ENCODE measurements around the gene MUCL3.

DNA sequence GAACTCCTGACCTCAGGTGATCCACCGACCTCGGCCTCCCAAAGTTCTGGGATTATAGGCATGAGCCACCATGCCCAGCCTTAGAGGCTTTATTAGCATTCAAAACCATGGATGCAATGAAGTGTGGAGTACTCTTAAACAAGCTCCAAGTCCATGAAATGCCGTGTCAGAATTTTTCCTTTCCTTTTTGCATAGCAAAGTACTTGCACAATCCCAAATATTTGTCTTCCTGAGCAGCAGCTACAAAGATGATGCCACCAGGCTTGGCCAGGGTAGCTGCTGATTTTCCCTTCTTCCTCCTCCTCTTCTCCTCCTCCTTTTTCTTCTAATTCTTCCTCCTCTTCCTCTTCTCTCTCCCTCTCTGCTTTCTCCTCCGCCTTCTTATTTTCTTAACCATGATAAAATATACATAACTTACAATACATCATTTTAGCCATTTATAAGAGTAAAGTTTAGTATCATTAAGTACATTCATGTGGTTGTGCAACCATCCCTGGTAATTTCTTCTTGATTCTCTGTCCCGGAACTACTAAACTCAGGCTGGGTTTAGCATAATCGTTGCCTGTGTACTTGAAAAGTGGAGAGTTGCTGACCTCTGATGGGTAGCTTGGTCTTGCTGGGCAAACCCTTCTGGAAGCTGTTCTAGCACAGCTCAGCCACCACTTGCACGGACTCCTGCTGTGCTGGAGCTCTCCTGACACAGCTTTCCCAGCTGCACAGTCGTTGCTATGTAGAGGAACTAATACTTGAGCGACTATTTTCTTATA, 20.3 kb downstream of the MUCL3 start:
- TF ChIP-seq POLR2A (IDR thresholded peaks at IDR 0.05), result no peak
- TF ChIP-seq, protein P1, sequence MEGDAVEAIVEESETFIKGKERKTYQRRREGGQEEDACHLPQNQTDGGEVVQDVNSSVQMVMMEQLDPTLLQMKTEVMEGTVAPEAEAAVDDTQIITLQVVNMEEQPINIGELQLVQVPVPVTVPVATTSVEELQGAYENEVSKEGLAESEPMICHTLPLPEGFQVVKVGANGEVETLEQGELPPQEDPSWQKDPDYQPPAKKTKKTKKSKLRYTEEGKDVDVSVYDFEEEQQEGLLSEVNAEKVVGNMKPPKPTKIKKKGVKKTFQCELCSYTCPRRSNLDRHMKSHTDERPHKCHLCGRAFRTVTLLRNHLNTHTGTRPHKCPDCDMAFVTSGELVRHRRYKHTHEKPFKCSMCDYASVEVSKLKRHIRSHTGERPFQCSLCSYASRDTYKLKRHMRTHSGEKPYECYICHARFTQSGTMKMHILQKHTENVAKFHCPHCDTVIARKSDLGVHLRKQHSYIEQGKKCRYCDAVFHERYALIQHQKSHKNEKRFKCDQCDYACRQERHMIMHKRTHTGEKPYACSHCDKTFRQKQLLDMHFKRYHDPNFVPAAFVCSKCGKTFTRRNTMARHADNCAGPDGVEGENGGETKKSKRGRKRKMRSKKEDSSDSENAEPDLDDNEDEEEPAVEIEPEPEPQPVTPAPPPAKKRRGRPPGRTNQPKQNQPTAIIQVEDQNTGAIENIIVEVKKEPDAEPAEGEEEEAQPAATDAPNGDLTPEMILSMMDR (IDR thresholded peaks at IDR 0.05), result no peak
